Caco-2 (cell line): Measurements from ENCODE around the gene COX5B. TPM values are rescaled to one million over a fixed set of nuclear protein-coding genes. Genes with fewer than 3 reads are reported as not detected.
A peak's percentile ranks its signal among the peaks of the same experiment; 100 is the strongest.

Experiments used
- BruUV-seq: library from RNA; stranded (reverse); fragments of 400-500 nt; replicated peaks from 2 replicates; lab custom pipeline; 2021; lab: Mats Ljungman, UMichigan
- CTCF ChIA-PET: fragments of 300-600 bp; sonication (Branson Sonifier 250); formaldehyde crosslinking; loops from one replicate; lab custom pipeline; 2022; ENCODE audit warnings: antibody characterized with exemption; lab: Charles Lee
- POLR2A ChIA-PET: fragments of 300-600 bp; sonication (Branson Sonifier 250); formaldehyde crosslinking; loops from one replicate; lab custom pipeline; 2022; ENCODE audit warnings: antibody characterized with exemption; lab: Charles Lee
- DNase-seq, 2 experiments: peaks; one replicate each; pipeline versions ENCODE4 v3.0.0 to v3.0.0-alpha.2; 2020 to 2022
- H3K27me3 ChIP-seq: replicated peaks from 2 replicates; pipeline ENCODE4 v1.6.0; 2011; ENCODE audit warnings: low read length; ENCODE audit not compliant: control insufficient read depth, insufficient read depth
- H3K36me3 ChIP-seq: 2 replicates; pipeline ENCODE4 v1.5.1; 2011; ENCODE audit warnings: low read length; ENCODE audit not compliant: control insufficient read depth, insufficient read depth
- H3K4me1 ChIP-seq: fragments of 250-450 bp; sonication (Bioruptor Pico); 2 replicates; pipeline ENCODE4 v1.5.1; 2020; ENCODE audit warnings: mild to moderate bottlenecking
- H3K4me3 ChIP-seq: 2 replicates; pipeline ENCODE4 v1.5.1; 2011; ENCODE audit warnings: low read depth, mild to moderate bottlenecking, control low read depth, low read length
- H3K9me3 ChIP-seq: fragments of 250-450 bp; sonication (Bioruptor Pico); 2 replicates; pipeline ENCODE4 v1.5.1; 2020; ENCODE audit warnings: mild to moderate bottlenecking, moderate library complexity
- H3K27ac Mint-ChIP-seq: one replicate; pipeline ENCODE4 v1.8.0; 2022; ENCODE audit warnings: mixed read lengths; ENCODE audit not compliant: unreplicated experiment
- H3K27me3 Mint-ChIP-seq: one replicate; pipeline ENCODE4 v1.8.0; 2022; ENCODE audit warnings: mixed read lengths; ENCODE audit not compliant: insufficient read depth, unreplicated experiment
- H3K36me3 Mint-ChIP-seq: one replicate; pipeline ENCODE4 v1.8.0; 2022; ENCODE audit warnings: mild to moderate bottlenecking, mixed read lengths; ENCODE audit not compliant: insufficient read depth, unreplicated experiment
- H3K4me1 Mint-ChIP-seq: one replicate; pipeline ENCODE4 v1.8.0; 2022; ENCODE audit warnings: low read depth, mixed read lengths; ENCODE audit not compliant: unreplicated experiment
- H3K4me3 Mint-ChIP-seq: one replicate; pipeline ENCODE4 v1.8.0; 2022; ENCODE audit warnings: mild to moderate bottlenecking, moderate library complexity, mixed read lengths; ENCODE audit not compliant: unreplicated experiment
- H3K9me3 Mint-ChIP-seq: one replicate; pipeline ENCODE4 v1.8.0; 2022; ENCODE audit warnings: mixed read lengths; ENCODE audit not compliant: unreplicated experiment
- CTCF ChIP-seq, 2 experiments: fragments of 200-600 bp in 1 of 2; IDR thresholded peaks; 1 replicate in 1 of 2; 2 replicates in 1 of 2; pipeline versions ENCODE4 v1.5.1 to v1.8.0; 2011 to 2022; ENCODE audit warnings: antibody characterized with exemption in 1 of 2, control low read depth in 1 of 2, inconsistent platforms in 1 of 2, low read depth in 1 of 2, low read length in 1 of 2, mild to moderate bottlenecking in 1 of 2, moderate library complexity in 1 of 2; ENCODE audit not compliant: insufficient read depth in 1 of 2, severe bottlenecking in 1 of 2, unreplicated experiment in 1 of 2
- intact Hi-C: fragments of 100-400 bp; cut with micrococcal nuclease; formaldehyde crosslinking; loops from one replicate; pipeline ENCODE4 v1.10.0; 2022; ENCODE audit not compliant: unreplicated experiment
- total RNA-seq: library from RNA; stranded (reverse); gene quantifications from 2 replicates; pipeline ENCODE4 v1.2.3, GENCODE V29; 2022

The COX5B gene
- total RNA-seq, 1 experiment from 2014 or later: 313 TPM

- TF ChIP-seq CTCF (IDR thresholded peaks at IDR 0.05; ENCODE audit: insufficient read depth in 1 of 2, low read depth in 1 of 2, low read length in 1 of 2, severe bottlenecking in 1 of 2, unreplicated experiment in 1 of 2): no peak
- Histone ChIP-seq H3K4me1 (peaks cover 6% of the 10 kb centered on the region), H3K4me3 (peak overlapping the region; percentile 73), H3K27me3 (no peaks in the 10 kb centered on the region), H3K9me3 (no peaks in the 10 kb centered on the region), H3K36me3 (no peaks in the 10 kb centered on the region; the same call in 1 of the 2 replicates)
- Mint-ChIP-seq H3K36me3 (peaks cover 34% of the 10 kb centered on the region), H3K27me3 (no peaks in the 10 kb centered on the region), H3K27ac (peak overlapping the region; percentile 95), H3K4me3 (peak overlapping the region; percentile 94), H3K9me3 (no peaks in the 10 kb centered on the region), H3K4me1 (peaks cover 11% of the 10 kb centered on the region)
- BruUV-seq: TSS peak; percentile 58
- ChIA-PET CTCF (interaction anchor here (1.4 to 4.0 kb wide), 3 partner anchors 16 to 72 kb away, joined by 7 to 42 read pairs (median 29); partner anchors contain the start of genes ANKRD36B and COX5B), POLR2A (interaction anchor here (3.9 kb wide), 1 partner anchor 16 kb away, joined by 82 read pairs; the partner anchor contains the start of gene COX5B)
- intact Hi-C loops: no loop called here
- DNase-seq: no peak
These were observed 16.6 kb downstream of the COX5B start for GRCh38 chr2:97662386-97662894.

GRCh38 chr2:97662895-97663625 lies 17.2 kb downstream of the COX5B start:
- peak overlapping the region; percentile 94 for H3K4me3 Mint-ChIP-seq
- H3K27me3 Mint-ChIP-seq: no peaks in the 10 kb centered on the region
- H3K36me3 Mint-ChIP-seq: peaks cover 28% of the 10 kb centered on the region
- DNase-seq: peak; percentile 80 to 84
- CTCF ChIA-PET: interaction anchor here (0.6 to 4.0 kb wide), 4 partner anchors 17 to 1896 kb away, joined by 3 to 42 read pairs (median 18); partner anchors contain the start of genes ANKRD36B and COX5B
- Histone ChIP-seq H3K4me1 (peaks cover 6% of the 10 kb centered on the region), H3K4me3 (peak overlapping the region; percentile 73), H3K27me3 (no peaks in the 10 kb centered on the region), H3K9me3 (no peaks in the 10 kb centered on the region), H3K36me3 (no peaks in the 10 kb centered on the region; the same call in 1 of the 2 replicates)
- peak overlapping the region; percentile 95 for H3K27ac Mint-ChIP-seq
- intact Hi-C loops: no loop called here
- H3K9me3 Mint-ChIP-seq: no peaks in the 10 kb centered on the region
- no peak for TF ChIP-seq CTCF (IDR thresholded peaks at IDR 0.05; ENCODE audit: insufficient read depth in 1 of 2, low read depth in 1 of 2, low read length in 1 of 2, severe bottlenecking in 1 of 2, unreplicated experiment in 1 of 2)
- POLR2A ChIA-PET: interaction anchor here (0.6 to 3.9 kb wide), 2 partner anchors 11 to 17 kb away, joined by 4 to 82 read pairs; partner anchors contain the start of gene COX5B
- BruUV-seq: no TSS peak
- peaks cover 11% of the 10 kb centered on the region for H3K4me1 Mint-ChIP-seq

GRCh38 chr2:97663626-97663961 lies 17.7 kb downstream of the COX5B start:
- no peaks in the 10 kb centered on the region for H3K27me3 ChIP-seq
- peaks cover 11% of the 10 kb centered on the region for H3K4me1 Mint-ChIP-seq
- H3K9me3 Mint-ChIP-seq: no peaks in the 10 kb centered on the region
- peak overlapping the region; percentile 98 for H3K27ac Mint-ChIP-seq
- peak overlapping the region; percentile 73 for H3K4me3 ChIP-seq
- no peaks in the 10 kb centered on the region for H3K9me3 ChIP-seq
- no peaks in the 10 kb centered on the region; the same call in 1 of the 2 replicates for H3K36me3 ChIP-seq
- no peak for TF ChIP-seq CTCF (IDR thresholded peaks at IDR 0.05; ENCODE audit: insufficient read depth in 1 of 2, low read depth in 1 of 2, low read length in 1 of 2, severe bottlenecking in 1 of 2, unreplicated experiment in 1 of 2)
- H3K4me1 ChIP-seq: peaks cover 6% of the 10 kb centered on the region
- peak overlapping the region; percentile 94 for H3K4me3 Mint-ChIP-seq
- intact Hi-C loops: no loop called here
- ChIA-PET POLR2A (interaction anchor here (0.6 to 3.9 kb wide), 2 partner anchors 10 to 18 kb away, joined by 4 to 82 read pairs; partner anchors contain the start of gene COX5B), CTCF (interaction anchor here (0.6 to 4.0 kb wide), 11 partner anchors 10 to 1896 kb away, joined by 3 to 42 read pairs (median 7); partner anchors contain the start of genes ANKRD36B and COX5B)
- BruUV-seq: no TSS peak
- H3K27me3 Mint-ChIP-seq: no peaks in the 10 kb centered on the region
- DNase-seq: no peak
- H3K36me3 Mint-ChIP-seq: peaks cover 25% of the 10 kb centered on the region
